ENCODE data around the gene GAA. TPM values are rescaled to one million over a fixed set of nuclear protein-coding genes. Genes with fewer than 3 reads are reported as not detected.

GAA gene
- total and polyA plus RNA-seq, 2 donors (not counting 1 experiment from before 2014, with no cell fraction given) = 32.3 to 39.4 TPM

DNA sequence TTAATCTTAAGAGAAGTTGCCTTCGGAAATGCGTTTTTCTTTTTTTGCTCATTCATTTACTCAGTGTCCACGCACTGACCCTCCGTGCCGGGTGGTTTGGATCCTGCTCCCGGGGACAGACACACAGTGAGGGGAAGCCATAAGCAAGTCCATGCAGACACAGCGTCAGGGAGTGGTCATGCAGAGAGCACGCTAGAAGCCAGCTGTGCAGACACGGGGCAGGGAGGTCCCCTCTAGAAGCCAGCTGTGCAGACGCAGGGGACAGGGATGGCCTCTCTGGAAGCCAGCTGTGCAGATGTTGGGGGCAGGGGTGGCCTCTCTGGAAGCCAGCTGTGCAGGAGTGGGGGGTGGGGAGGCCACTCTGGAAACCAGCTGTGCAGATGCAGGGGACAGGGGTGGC lies 4.8 kb downstream of the GAA start:
- H3K9me3 ChIP-seq (ENCODE audit: control extremely low read depth in 1 of 3, control insufficient read depth in 2 of 3, insufficient read depth in 1 of 3, low read length in 2 of 3) = no peaks in the 10 kb centered on the region
- no peak for DNase-seq
- intact Hi-C loops (cut with micrococcal nuclease) = no loop called here
- no peak overlapping the region for H3K4me2 ChIP-seq (replicated peaks; ENCODE audit: low read depth, low read length, poor library complexity, severe bottlenecking)
- Mint-ChIP-seq H3K4me3 (no peak overlapping the region), H3K4me1 (peaks cover 12% of the 10 kb centered on the region), H3K27me3 (no peaks in the 10 kb centered on the region), H3K27ac (no peak overlapping the region), H3K9me3 (ENCODE audit: insufficient read depth) (no peaks in the 10 kb centered on the region)
- no peak overlapping the region for H2AFZ ChIP-seq (ENCODE audit: insufficient read depth, low read depth, low read length, poor library complexity, severe bottlenecking)
- TF ChIP-seq EZH2 (IDR thresholded peaks at IDR 0.05; ENCODE audit: borderline replicate concordance, insufficient read depth, low read depth, low read length, poor library complexity, severe bottlenecking) (no peak), CTCF (IDR thresholded peaks at IDR 0.05) (no peak)
- no peak for ATAC-seq (ENCODE audit: low read depth)
- H3K9ac ChIP-seq (ENCODE audit: low read length) = no peak overlapping the region
- peaks cover 5 to 10% of the 10 kb centered on the region in 2 donors for H3K4me1 ChIP-seq (ENCODE audit: control insufficient read depth in 2 of 2, insufficient read depth in 2 of 2, low read length in 2 of 2)
- H3K27ac ChIP-seq (ENCODE audit: low read length in 2 of 2) = no peak overlapping the region
- WGBS (ENCODE audit: insufficient coverage) = 92% methylated on average over 10 of the region's 10 CpGs
- no peaks in the 10 kb centered on the region for H3K27me3 ChIP-seq (replicated peaks in 1 of 4; ENCODE audit: control extremely low read depth in 1 of 4, control insufficient read depth in 3 of 4, insufficient read depth in 4 of 4, low read length in 3 of 4)
- no peaks in the 10 kb centered on the region for H3K36me3 ChIP-seq (replicated peaks in 1 of 2; ENCODE audit: control extremely low read depth in 1 of 2, control insufficient read depth in 1 of 2, extremely low read depth in 1 of 2, insufficient read depth in 2 of 2, low read length in 1 of 2)
- CTCF ChIA-PET = no interaction called here
- no peaks in the 10 kb centered on the region for H4K20me1 ChIP-seq (ENCODE audit: control insufficient read depth, insufficient read depth, low read length, poor library complexity, severe bottlenecking)
- no peak overlapping the region for H3K4me3 ChIP-seq (ENCODE audit: control extremely low read depth in 1 of 5, extremely low read depth in 1 of 5, insufficient read depth in 1 of 5, low read depth in 2 of 5, low read length in 4 of 5)
- H3K79me2 ChIP-seq (ENCODE audit: control insufficient read depth, insufficient read depth, low read length) = no peaks in the 10 kb centered on the region
- POLR2A ChIA-PET = no interaction called here

DNA sequence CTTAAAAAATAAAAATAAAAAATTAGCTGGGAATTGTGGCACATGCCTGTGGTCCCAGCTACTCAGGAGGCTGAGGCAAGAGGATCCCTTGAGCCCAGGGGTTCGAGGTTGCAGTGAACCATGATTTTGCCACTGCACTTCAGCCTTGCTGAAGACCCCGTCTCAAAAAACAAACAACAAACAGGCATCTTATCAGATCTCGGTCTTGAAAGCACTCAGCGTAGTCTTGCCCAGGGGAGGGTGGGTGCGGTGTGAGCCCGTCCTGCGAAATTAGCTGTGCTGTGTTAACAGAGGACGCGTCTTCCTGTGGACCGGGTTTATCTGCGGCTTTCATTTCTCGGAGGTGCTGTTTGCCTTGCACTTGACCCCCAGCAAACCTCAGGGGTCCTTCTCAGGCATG lies 5.4 kb downstream of the GAA start:
- no peak overlapping the region for H3K4me3 Mint-ChIP-seq
- ChIA-PET POLR2A (no interaction called here), CTCF (no interaction called here)
- Histone ChIP-seq H2AFZ (ENCODE audit: insufficient read depth, low read depth, low read length, poor library complexity, severe bottlenecking) (no peak overlapping the region), H3K4me1 (ENCODE audit: control insufficient read depth in 2 of 2, insufficient read depth in 2 of 2, low read length in 2 of 2) (peaks cover 5 to 9% of the 10 kb centered on the region in 2 donors), H3K36me3 (replicated peaks in 1 of 2; ENCODE audit: control extremely low read depth in 1 of 2, control insufficient read depth in 1 of 2, extremely low read depth in 1 of 2, insufficient read depth in 2 of 2, low read length in 1 of 2) (no peaks in the 10 kb centered on the region), H3K79me2 (ENCODE audit: control insufficient read depth, insufficient read depth, low read length) (no peaks in the 10 kb centered on the region), H4K20me1 (ENCODE audit: control insufficient read depth, insufficient read depth, low read length, poor library complexity, severe bottlenecking) (no peaks in the 10 kb centered on the region), H3K4me2 (replicated peaks; ENCODE audit: low read depth, low read length, poor library complexity, severe bottlenecking) (no peak overlapping the region), H3K9me3 (ENCODE audit: control extremely low read depth in 1 of 3, control insufficient read depth in 2 of 3, insufficient read depth in 1 of 3, low read length in 2 of 3) (no peaks in the 10 kb centered on the region), H3K27me3 (replicated peaks in 1 of 4; ENCODE audit: control extremely low read depth in 1 of 4, control insufficient read depth in 3 of 4, insufficient read depth in 4 of 4, low read length in 3 of 4) (no peaks in the 10 kb centered on the region), H3K9ac (ENCODE audit: low read length) (no peak overlapping the region), H3K27ac (ENCODE audit: low read length in 2 of 2) (no peak overlapping the region), H3K4me3 (ENCODE audit: control extremely low read depth in 1 of 5, extremely low read depth in 1 of 5, insufficient read depth in 1 of 5, low read depth in 2 of 5, low read length in 4 of 5) (no peak overlapping the region)
- intact Hi-C loops (cut with micrococcal nuclease) = no loop called here
- TF ChIP-seq CTCF (IDR thresholded peaks at IDR 0.05) = no peak
- no peak for TF ChIP-seq EZH2 (IDR thresholded peaks at IDR 0.05; ENCODE audit: borderline replicate concordance, insufficient read depth, low read depth, low read length, poor library complexity, severe bottlenecking)
- no peak overlapping the region for H3K27ac Mint-ChIP-seq
- no peak for DNase-seq
- H3K9me3 Mint-ChIP-seq (ENCODE audit: insufficient read depth) = no peaks in the 10 kb centered on the region
- ATAC-seq (ENCODE audit: low read depth) = no peak
- 91% methylated on average over 11 of the region's 12 CpGs for WGBS (ENCODE audit: insufficient coverage)
- H3K27me3 Mint-ChIP-seq = no peaks in the 10 kb centered on the region
- H3K4me1 Mint-ChIP-seq = peaks cover 16% of the 10 kb centered on the region

Data from B cell (primary cell).